ENCODE results near the gene C2CD4C. TPM values are rescaled to one million over a fixed set of nuclear protein-coding genes. Genes with fewer than 3 reads are reported as not detected.
"Not testable (repeated sequence)": the region's sequence is repeated elsewhere in the genome, so short reads cannot be mapped to it uniquely, and the experiment has no call there.

C2CD4C gene
- total RNA-seq, 1 experiment from 2014 or later = 9.2 TPM

DNA sequence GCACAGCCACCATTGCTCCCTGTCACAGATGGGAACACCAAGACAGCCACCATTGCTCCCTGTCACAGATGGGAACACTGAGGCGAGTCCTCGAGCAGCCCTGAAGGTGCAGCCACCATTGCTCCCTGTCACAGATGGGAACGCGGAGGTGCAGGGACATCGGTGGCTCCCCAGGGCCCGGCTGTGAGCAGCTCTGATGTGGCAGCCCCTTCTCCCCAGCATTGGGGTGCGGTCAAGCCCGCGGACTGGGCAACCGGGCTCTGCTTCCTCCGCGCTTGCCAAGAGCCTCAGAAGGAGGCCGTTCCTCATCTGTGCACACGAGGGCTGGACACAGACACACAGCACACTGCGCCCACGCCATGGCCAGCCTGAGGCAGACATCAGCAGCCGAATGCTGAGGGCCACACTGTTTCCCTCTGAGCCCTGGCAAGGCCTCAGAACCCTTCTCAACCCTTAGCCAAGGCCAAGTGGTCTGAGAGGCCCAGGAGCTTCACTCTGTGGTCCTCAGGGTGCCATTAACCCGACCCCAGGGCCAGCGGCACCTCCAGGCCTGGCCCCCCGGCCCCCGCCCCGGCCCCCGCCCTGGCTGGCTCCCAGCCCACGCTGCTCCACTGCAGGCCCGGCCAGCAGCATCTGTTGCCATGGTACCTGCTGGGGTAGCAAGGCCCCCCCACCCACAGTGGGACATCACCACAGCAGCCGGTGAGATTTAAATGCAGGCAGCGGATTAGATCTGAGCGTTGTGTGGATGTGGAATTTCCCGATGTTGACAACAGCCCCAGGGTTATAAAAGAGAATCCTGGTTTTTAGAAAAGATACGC is 18.4 kb downstream of the C2CD4C start:
- Histone ChIP-seq H3K4me3 (ENCODE audit: insufficient read depth, low read depth, low read length) (no peak overlapping the region), H3K27me3 (ENCODE audit: control insufficient read depth, insufficient read depth, low read length) (no peaks in the 10 kb centered on the region), H3K36me3 (replicated peaks; ENCODE audit: control insufficient read depth, insufficient read depth, low read length) (no peaks in the 10 kb centered on the region)
- DNase-seq = no peak

DNA sequence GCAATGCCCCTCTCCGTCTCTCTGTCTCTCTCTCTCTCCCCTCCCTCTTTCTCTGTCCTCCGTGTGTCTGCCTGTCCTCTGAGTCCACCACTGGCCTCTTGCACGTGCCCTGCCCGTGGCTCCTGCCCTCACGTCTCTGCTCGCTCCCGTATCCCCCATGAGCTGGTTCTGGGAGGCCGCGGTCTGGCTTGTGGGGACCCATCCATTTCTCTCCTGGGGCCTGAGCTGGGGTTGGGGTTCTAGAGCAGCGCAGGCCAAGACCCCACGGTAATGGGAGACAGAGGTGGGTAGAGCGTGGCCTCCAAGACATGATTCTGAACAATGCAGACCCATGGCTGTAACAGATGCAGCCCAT is 19.0 kb downstream of the C2CD4C start:
- H3K4me3 ChIP-seq (ENCODE audit: insufficient read depth, low read depth, low read length) = no peak overlapping the region
- DNase-seq = no peak
- H3K27me3 ChIP-seq (ENCODE audit: control insufficient read depth, insufficient read depth, low read length) = no peaks in the 10 kb centered on the region
- H3K36me3 ChIP-seq (replicated peaks; ENCODE audit: control insufficient read depth, insufficient read depth, low read length) = no peaks in the 10 kb centered on the region

DNA sequence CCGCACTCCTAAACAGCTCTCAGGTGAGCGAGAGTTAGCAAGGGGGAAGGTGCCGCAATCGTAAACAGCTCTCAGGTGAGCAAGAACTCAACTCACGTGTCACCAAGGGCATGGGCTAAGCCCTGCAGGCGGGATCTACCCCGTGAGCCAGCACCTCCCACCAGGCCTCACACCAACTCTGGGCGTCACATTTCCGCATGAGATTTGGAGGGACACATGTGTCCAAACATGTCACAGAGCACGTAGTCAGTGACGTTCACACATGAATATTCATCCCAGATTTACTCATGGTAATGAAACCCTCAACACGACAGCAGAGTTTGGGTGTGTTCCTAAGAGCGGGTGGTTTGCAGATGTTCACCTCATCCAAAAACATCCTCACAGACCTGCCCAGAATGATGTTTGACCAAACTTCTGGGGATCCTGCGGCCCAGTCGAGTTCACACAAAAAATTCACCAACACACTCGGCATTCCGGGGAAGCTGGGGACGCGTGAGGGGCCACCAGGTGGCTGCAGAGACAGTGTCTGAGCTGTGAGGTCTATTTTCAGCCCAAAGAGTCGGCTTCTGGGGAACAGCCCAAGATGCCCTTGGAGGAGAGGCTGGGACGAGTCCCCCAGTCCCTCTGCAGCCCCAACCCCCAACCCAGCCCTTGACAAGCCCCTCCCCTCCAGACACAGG is 19.6 kb downstream of the C2CD4C start:
- no peaks in the 10 kb centered on the region for H3K27me3 ChIP-seq (ENCODE audit: control insufficient read depth, insufficient read depth, low read length)
- no peaks in the 10 kb centered on the region for H3K36me3 ChIP-seq (replicated peaks; ENCODE audit: control insufficient read depth, insufficient read depth, low read length)
- DNase-seq = peak; percentile 66
- no peak overlapping the region for H3K4me3 ChIP-seq (ENCODE audit: insufficient read depth, low read depth, low read length)

DNA sequence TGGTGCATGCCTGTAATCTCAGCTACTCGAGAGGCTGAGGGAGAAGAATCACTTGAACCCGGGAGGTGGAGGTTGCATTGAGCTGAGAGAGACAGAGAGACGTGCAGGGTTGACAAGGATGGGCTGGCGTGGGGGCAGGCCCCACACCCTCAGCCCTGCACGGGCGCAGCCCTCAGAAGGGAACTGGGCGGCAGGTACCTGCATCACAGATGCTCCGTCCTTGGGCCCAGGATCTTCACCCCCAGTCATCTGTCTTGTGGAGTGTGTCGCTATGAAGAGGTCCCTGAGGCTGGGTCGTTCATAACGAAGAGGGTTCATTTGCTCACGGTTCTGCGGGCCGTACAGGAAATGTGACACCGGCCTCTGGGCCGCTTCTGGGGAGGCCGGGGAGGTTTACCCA is 20.3 kb downstream of the C2CD4C start:
- Histone ChIP-seq H3K27me3 (ENCODE audit: control insufficient read depth, insufficient read depth, low read length) (no peaks in the 10 kb centered on the region), H3K36me3 (replicated peaks; ENCODE audit: control insufficient read depth, insufficient read depth, low read length) (no peaks in the 10 kb centered on the region), H3K4me3 (ENCODE audit: insufficient read depth, low read depth, low read length) (no peak overlapping the region)
- no peak for DNase-seq

DNA sequence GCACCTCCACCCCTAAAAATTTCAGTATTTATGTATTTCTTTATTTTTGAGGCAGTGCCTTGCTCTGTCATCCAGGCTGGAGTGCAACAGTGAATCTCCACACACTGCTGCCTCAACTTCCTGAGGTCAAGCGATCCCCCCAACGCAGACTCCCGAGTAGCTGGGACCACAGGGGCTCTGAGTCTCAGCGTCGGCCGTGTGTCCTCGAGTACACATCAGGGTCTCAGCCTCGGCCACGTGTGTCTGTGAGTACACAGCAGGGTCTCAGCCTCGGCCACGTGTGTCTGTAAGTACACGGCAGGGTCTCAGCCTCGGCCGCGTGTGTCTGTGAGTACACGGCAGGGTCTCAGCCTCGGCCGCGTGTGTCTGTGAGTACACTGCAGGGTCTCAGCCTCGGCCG is 21.2 kb downstream of the C2CD4C start:
- Histone ChIP-seq H3K27me3 (ENCODE audit: control insufficient read depth, insufficient read depth, low read length) (no peaks in the 10 kb centered on the region), H3K4me3 (ENCODE audit: insufficient read depth, low read depth, low read length) (no peak overlapping the region), H3K36me3 (replicated peaks; ENCODE audit: control insufficient read depth, insufficient read depth, low read length) (no peaks in the 10 kb centered on the region)
- no peak for DNase-seq

DNA sequence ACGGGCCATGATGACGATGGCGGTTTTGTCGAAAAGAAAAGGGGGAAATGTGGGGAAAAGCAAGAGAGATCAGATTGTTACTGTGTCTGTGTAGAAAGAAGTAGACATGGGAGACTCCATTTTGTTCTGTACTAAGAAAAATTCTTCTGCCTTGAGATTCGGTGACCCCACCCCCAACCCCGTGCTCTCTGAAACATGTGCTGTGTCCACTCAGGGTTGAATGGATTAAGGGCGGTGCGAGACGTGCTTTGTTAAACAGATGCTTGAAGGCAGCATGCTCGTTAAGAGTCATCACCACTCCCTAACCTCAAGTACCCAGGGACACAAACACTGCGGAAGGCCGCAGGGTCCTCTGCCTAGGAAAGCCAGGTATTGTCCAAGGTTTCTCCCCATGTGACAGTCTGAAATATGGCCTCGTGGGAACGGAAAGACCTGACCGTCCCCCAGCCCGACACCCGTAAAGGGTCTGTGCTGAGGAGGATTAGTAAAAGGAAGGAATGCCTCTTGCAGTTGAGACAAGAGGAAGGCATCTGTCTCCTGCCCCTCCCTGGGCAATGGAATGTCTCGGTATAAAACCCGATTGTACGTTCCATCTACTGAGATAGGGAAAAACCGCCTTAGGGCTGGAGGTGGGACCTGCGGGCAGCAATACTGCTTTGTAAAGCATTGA is 22.2 kb downstream of the C2CD4C start:
- H3K4me3 ChIP-seq (ENCODE audit: insufficient read depth, low read depth, low read length); H3K36me3 ChIP-seq (replicated peaks; ENCODE audit: control insufficient read depth, insufficient read depth, low read length); H3K27me3 ChIP-seq (ENCODE audit: control insufficient read depth, insufficient read depth, low read length); DNase-seq: not testable (repeated sequence)

DNA sequence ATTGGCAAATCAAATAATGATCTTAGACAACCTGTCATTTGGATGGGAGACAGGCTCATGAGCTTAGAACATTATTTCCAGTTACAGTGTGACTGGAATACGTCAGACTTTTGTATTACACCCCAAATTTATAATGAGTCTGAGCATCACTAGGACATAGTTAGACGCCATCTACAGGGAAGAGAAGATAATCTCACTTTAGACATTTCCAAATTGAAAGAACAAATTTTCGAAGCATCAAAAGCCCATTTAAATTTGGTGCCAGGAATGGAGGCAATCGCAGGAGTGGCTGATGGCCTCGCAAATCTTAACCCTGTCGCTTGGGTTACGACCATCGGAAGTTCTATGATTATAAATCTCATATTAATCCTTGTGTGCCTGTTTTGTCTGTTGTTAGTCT is 22.8 kb downstream of the C2CD4C start:
- not testable (repeated sequence) for DNase-seq; H3K4me3 ChIP-seq (ENCODE audit: insufficient read depth, low read depth, low read length); H3K27me3 ChIP-seq (ENCODE audit: control insufficient read depth, insufficient read depth, low read length); H3K36me3 ChIP-seq (replicated peaks; ENCODE audit: control insufficient read depth, insufficient read depth, low read length)

DNA sequence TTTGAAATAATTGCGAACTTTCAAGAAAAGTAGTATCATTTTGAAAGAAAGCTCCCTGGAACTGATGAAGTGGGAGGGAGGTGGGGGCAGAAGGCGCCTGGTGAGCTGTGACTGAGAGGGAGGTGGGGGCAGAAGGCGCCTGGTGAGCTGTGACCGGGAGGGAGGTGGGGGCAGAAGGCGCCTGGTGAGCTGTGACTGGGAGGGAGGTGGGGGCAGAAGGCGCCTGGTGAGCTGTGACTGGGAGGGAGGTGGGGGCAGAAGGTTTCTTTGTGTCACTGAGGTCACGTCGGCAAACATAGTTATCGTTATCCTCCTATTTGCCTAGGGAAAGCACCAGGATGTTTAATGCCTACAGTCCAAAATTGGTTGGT is 24.2 kb downstream of the C2CD4C start:
- no peaks in the 10 kb centered on the region for H3K27me3 ChIP-seq (ENCODE audit: control insufficient read depth, insufficient read depth, low read length)
- DNase-seq = no peak
- H3K4me3 ChIP-seq (ENCODE audit: insufficient read depth, low read depth, low read length) = no peak overlapping the region
- no peaks in the 10 kb centered on the region for H3K36me3 ChIP-seq (replicated peaks; ENCODE audit: control insufficient read depth, insufficient read depth, low read length)

DNA sequence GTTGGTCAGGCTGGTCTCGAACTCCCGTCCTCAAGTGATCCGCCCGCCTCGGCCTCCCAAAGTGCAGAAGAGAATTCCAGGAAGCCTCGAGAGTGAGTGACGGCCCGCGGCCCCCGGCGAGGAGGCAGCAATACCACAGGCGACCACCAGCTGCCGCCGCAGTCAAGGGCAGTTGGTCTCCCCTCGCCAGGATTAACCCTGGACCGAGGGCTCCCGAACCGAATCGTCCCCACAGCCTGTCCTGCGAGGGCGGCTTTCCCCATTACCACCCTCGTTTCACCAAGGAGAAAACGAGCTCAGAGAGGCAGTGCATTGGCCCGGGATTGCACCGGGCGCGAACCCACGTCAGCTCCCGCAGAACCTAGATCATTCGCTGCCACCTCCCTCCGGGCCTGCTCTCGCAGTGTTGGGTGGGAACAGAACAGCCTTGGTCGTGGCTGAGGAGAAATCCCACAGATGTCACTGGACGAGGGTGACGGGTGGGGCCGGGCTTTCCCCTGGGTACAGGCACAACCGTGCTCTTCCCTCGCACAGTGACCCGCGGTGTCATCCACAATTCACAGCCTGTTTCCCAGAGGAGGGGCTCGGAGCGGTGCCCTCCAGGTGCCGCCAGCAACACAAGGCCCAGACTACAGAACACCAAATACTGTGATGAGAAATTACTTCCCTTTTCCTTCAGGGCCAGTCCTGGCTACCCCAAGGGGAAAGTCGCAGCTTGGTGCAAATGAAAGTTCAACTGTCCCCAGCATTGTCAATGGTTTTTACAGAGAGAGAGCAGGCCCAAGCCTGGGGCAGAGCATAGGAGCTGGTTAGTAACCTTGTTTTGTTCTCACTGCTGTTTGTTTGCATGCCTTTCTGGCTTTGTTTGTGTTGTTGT is 24.8 kb downstream of the C2CD4C start:
- Histone ChIP-seq H3K36me3 (replicated peaks; ENCODE audit: control insufficient read depth, insufficient read depth, low read length) (no peaks in the 10 kb centered on the region), H3K27me3 (ENCODE audit: control insufficient read depth, insufficient read depth, low read length) (no peaks in the 10 kb centered on the region), H3K4me3 (ENCODE audit: insufficient read depth, low read depth, low read length) (no peak overlapping the region)
- DNase-seq = peak; percentile 94

DNA sequence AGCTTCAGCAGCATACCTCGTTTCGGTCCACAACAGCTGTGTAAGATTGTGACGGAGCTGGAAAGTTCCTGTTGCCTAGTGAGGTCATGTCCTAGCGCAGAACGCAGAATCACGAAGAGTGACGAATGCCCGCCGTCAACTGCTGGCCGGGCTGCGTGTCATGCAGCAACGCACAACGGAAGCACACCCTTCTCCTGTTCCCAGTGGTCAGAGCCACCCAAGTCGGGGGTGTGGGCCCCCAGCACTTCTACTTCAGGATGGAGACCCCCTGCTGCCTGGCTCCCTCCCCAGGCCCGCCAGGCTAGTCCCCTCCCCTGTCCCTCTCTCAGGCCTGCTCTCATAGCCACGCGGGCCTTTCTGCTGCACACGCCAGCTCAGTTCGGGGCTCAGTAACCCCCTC is 25.9 kb downstream of the C2CD4C start:
- Histone ChIP-seq H3K27me3 (ENCODE audit: control insufficient read depth, insufficient read depth, low read length) (no peaks in the 10 kb centered on the region), H3K36me3 (replicated peaks; ENCODE audit: control insufficient read depth, insufficient read depth, low read length) (no peaks in the 10 kb centered on the region), H3K4me3 (ENCODE audit: insufficient read depth, low read depth, low read length) (no peak overlapping the region)
- DNase-seq = no peak

DNA sequence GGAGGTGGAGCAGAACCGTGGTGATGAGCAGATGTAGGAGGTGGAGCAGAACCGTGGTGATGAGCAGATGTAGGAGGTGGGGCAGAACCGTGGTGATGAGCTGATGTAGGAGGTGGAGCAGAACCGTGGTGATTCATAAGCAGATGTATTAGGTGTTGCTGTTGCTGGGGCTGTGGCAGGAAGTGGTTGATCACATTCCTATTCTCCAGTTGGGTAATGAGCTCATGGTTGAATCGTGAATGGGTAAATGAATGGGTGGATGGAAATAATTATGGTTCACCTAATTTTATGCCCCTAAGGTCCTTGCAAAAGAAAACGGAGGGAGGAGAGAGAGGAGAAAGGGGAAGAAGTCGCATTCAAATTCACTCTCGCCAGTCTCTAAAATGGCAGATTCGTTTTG is 26.4 kb downstream of the C2CD4C start:
- H3K36me3 ChIP-seq (replicated peaks; ENCODE audit: control insufficient read depth, insufficient read depth, low read length); H3K27me3 ChIP-seq (ENCODE audit: control insufficient read depth, insufficient read depth, low read length); H3K4me3 ChIP-seq (ENCODE audit: insufficient read depth, low read depth, low read length); DNase-seq: not testable (repeated sequence)

DNA sequence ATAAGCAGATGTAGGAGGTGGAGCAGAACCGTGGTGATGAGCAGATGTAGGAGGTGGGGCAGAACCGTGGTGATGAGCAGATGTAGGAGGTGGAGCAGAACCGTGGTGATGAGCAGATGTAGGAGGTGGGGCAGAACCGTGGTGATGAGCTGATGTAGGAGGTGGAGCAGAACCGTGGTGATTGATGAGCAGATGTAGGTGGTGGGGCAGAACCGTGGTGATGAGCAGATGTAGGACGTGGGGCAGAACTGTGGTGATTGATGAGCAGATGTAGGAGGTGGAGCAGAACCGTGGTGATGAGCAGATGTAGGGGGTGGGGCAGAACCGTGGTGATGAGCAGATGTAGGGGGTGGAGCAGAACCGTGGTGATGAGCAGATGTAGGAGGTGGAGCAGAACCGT is 27.0 kb downstream of the C2CD4C start:
- not testable (repeated sequence) for DNase-seq; H3K27me3 ChIP-seq (ENCODE audit: control insufficient read depth, insufficient read depth, low read length); H3K4me3 ChIP-seq (ENCODE audit: insufficient read depth, low read depth, low read length); H3K36me3 ChIP-seq (replicated peaks; ENCODE audit: control insufficient read depth, insufficient read depth, low read length)

DNA sequence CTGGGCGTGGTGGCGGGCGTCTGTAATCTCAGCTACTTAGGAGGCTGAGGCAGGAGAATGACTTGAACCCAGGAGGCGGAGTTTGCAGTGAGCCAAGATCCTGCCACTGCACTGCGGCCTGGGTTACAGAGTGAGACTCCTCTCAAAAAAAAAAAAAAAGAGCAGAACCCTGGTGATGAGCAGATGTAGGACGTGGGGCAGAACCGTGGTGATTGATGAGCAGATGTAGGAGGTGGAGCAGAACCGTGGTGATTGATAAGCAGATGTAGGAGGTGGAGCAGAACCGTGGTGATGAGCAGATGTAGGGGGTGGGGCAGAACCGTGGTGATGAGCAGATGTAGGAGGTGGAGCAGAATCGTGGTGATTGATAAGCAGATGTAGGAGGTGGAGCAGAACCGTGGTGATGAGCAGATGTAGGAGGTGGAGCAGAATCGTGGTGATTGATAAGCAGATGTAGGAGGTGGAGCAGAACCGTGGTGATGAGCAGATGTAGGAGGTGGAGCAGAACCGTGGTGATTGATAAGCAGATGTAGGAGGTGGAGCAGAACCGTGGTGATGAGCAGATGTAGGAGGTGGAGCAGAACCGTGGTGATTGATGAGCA is 28.2 kb downstream of the C2CD4C start:
- H3K4me3 ChIP-seq (ENCODE audit: insufficient read depth, low read depth, low read length); H3K27me3 ChIP-seq (ENCODE audit: control insufficient read depth, insufficient read depth, low read length); DNase-seq; H3K36me3 ChIP-seq (replicated peaks; ENCODE audit: control insufficient read depth, insufficient read depth, low read length): not testable (repeated sequence)

DNA sequence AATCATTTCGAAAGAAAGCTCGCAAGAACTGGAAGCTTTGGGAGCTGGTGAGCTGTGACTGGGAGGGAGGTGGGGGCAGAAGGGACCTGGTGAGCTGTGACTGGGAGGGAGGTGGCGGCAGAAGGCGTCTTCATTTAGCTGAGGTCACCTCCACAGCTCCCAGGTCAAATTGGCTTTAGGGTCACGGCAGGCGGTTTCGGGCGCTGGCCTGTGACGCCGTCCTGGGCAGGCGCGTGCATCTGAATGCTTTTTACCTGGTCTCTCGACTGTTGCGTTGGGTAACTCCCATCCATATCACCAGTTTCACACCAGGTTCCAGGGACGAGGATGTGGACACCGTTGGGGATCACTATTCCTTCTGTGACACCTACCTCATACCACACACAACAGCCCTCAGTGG is 29.2 kb downstream of the C2CD4C start:
- no peaks in the 10 kb centered on the region for H3K36me3 ChIP-seq (replicated peaks; ENCODE audit: control insufficient read depth, insufficient read depth, low read length)
- H3K27me3 ChIP-seq (ENCODE audit: control insufficient read depth, insufficient read depth, low read length) = no peaks in the 10 kb centered on the region
- H3K4me3 ChIP-seq (ENCODE audit: insufficient read depth, low read depth, low read length) = no peak overlapping the region
- DNase-seq = no peak

All from H7 (cell line).